ENCODE measurements around the gene CIDEA. TPM values are rescaled to one million over a fixed set of nuclear protein-coding genes. Genes with fewer than 3 reads are reported as not detected.

The CIDEA gene
- total RNA-seq, 1 experiment from 2014 or later = not detected

- H4K20me1 ChIP-seq (ENCODE audit: control insufficient read depth, insufficient read depth, insufficient read length) = no peaks in the 10 kb centered on the region
- H3K9ac ChIP-seq (ENCODE audit: extremely low read depth, insufficient read length, low read length) = no peak overlapping the region
- H2BK5ac ChIP-seq (ENCODE audit: insufficient read length, low read length) = no peak overlapping the region
- Mint-ChIP-seq H3K4me1 (peaks cover 4 to 7% of the 10 kb centered on the region in 2 experiments; a peak in 2 of 4 replicates), H3K9me3 (peaks cover 0 to 5% of the 10 kb centered on the region in 2 experiments; a peak in 3 of 5 replicates), H3K27ac (no peak overlapping the region), H3K36me3 (ENCODE audit: insufficient read depth in 1 of 3, low read depth in 3 of 3) (peaks cover 0 to 1% (median 0%) of the 10 kb centered on the region in 3 experiments; a peak in 2 of 7 replicates), H3K27me3 (ENCODE audit: low read depth) (peaks cover 14% of the 10 kb centered on the region), H3K4me3 (no peak overlapping the region)
- no peak overlapping the region for H2AK5ac ChIP-seq (ENCODE audit: insufficient read length, low read length)
- H3K79me2 ChIP-seq (ENCODE audit: insufficient read depth, low read length) = no peaks in the 10 kb centered on the region
- no peak overlapping the region for H2BK12ac ChIP-seq (ENCODE audit: insufficient read length, low read depth, low read length)
- no peak overlapping the region for H2AFZ ChIP-seq (ENCODE audit: low read length)
- H3K18ac ChIP-seq (ENCODE audit: insufficient read length, low read depth, low read length) = no peak overlapping the region
- no peak overlapping the region for H4K5ac ChIP-seq (ENCODE audit: insufficient read length, low read depth, low read length)
- no peak overlapping the region for H3K56ac ChIP-seq (ENCODE audit: insufficient read length, low read depth, low read length)
- H3K27me3 ChIP-seq (ENCODE audit: insufficient read depth, low read length) = no peaks in the 10 kb centered on the region
- no peak overlapping the region for H2BK120ac ChIP-seq (ENCODE audit: low read depth, low read length, poor library complexity, severe bottlenecking)
- no peak overlapping the region for H2BK20ac ChIP-seq (ENCODE audit: low read depth, low read length, poor library complexity, severe bottlenecking)
- no peak overlapping the region for H3K23ac ChIP-seq (ENCODE audit: insufficient read length, low read depth, low read length)
- no peak overlapping the region for H3K14ac ChIP-seq (ENCODE audit: insufficient read depth, low read length)
- H3K4me2 ChIP-seq (ENCODE audit: insufficient read depth, insufficient read length, low read length) = no peak overlapping the region
- H3K27ac ChIP-seq (ENCODE audit: insufficient read length, low read depth, low read length) = no peak overlapping the region
- H3K23me2 ChIP-seq (ENCODE audit: insufficient read length, low read depth, low read length, poor library complexity, severe bottlenecking) = no peaks in the 10 kb centered on the region
- no peak overlapping the region for H4K8ac ChIP-seq (replicated peaks; ENCODE audit: insufficient read length, low read depth, low read length)
- TF ChIP-seq CTCF (conservative IDR thresholded peaks at IDR 0.05) = no peak
- H2BK15ac ChIP-seq (ENCODE audit: low read depth, low read length) = no peak overlapping the region
- no peak overlapping the region for H3T11ph ChIP-seq (ENCODE audit: low read length)
- no peaks in the 10 kb centered on the region for H3K9me3 ChIP-seq (ENCODE audit: control insufficient read depth, low read depth, low read length)
- no peak overlapping the region for H4K91ac ChIP-seq (ENCODE audit: insufficient read length, low read depth, low read length)
- WGBS (ENCODE audit: extremely low coverage, insufficient read length, low lambda C conversion rate) = no CpG with 5 or more reads among the region's 17 CpGs
- no peak overlapping the region for H3K4ac ChIP-seq (ENCODE audit: low read depth, low read length)
- no peak for DNase-seq
- H3K79me1 ChIP-seq (ENCODE audit: insufficient read depth, low read depth, low read length, poor library complexity, severe bottlenecking) = no peaks in the 10 kb centered on the region
- no peaks in the 10 kb centered on the region for H3K4me1 ChIP-seq (ENCODE audit: insufficient read depth, low read length)
These were observed 22.9 kb upstream of the CIDEA start for GRCh38 chr18:12231040-12231882.
